OCI-LY7 (cell line): ENCODE data around the gene FTO.

ENCODE experiments used
- EZH2phosphoT487 ChIP-seq: fragments of 200-600 bp; sonication (generic); IDR thresholded peaks from 2 replicates; pipeline ENCODE4 v1.6.1; 2018; ENCODE audit warnings: low read depth, borderline replicate concordance, mild to moderate bottlenecking, mixed run types, antibody characterized with exemption, low read length, moderate library complexity, mixed read lengths
- TF ChIP-seq, protein P1 (sequence below): fragments of 200-600 bp; sonication (generic); conservative IDR thresholded peaks from 2 replicates; pipeline ENCODE4 v1.5.1; 2014; ENCODE audit warnings: mild to moderate bottlenecking, antibody characterized with exemption, low read length, moderate library complexity, mixed read lengths

DNA sequence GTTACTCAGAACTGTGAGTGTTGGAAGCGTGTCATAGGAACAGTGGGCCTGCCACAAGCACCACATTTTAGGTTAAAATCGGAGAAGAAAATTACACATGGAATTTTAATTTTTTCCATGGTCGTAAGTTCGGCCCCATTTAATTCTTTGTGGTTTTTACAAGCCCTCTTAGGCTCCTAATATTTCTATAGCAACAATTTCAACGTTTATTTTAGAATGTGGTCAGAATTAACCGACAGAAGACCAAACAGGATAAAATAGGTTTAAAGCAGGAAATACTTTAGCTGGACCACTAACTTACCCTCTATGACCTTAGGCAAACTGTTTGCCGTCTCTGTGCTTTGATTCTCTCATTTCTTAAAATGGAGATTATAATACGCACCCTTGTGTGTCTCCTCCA lies 69.9 kb downstream of the FTO start:
- TF ChIP-seq, protein P1, sequence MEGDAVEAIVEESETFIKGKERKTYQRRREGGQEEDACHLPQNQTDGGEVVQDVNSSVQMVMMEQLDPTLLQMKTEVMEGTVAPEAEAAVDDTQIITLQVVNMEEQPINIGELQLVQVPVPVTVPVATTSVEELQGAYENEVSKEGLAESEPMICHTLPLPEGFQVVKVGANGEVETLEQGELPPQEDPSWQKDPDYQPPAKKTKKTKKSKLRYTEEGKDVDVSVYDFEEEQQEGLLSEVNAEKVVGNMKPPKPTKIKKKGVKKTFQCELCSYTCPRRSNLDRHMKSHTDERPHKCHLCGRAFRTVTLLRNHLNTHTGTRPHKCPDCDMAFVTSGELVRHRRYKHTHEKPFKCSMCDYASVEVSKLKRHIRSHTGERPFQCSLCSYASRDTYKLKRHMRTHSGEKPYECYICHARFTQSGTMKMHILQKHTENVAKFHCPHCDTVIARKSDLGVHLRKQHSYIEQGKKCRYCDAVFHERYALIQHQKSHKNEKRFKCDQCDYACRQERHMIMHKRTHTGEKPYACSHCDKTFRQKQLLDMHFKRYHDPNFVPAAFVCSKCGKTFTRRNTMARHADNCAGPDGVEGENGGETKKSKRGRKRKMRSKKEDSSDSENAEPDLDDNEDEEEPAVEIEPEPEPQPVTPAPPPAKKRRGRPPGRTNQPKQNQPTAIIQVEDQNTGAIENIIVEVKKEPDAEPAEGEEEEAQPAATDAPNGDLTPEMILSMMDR = no peak
- TF ChIP-seq EZH2phosphoT487 = no peak
